HEK293 (cell line): ENCODE data around the gene ACVR2B.

ENCODE experiments used
- CTCF ChIA-PET: fragments of 350-600 bp; formaldehyde crosslinking; extraction: SDS; loops from one replicate; lab custom pipeline; 2021; ENCODE audit warnings: antibody characterized with exemption; lab: Yijun Ruan, JAX
- POLR2A ChIA-PET: fragments of 300-600 bp; formaldehyde crosslinking; extraction: SDS; loops from one replicate; lab custom pipeline; 2020; ENCODE audit warnings: antibody characterized with exemption, inconsistent platforms; lab: Yijun Ruan, JAX
- H3K27ac ChIP-seq: fragments of 200-500 bp; sonication (Bioruptor generic); 2 replicates; pipeline ENCODE4 v1.5.1; 2014; ENCODE audit warnings: low read depth, low read length, control low read depth, inconsistent platforms; ENCODE audit errors: extremely low read depth
- H3K36me3 ChIP-seq, 2 experiments: fragments of 200-500 bp in 1 of 2; sonication (Bioruptor generic) in 1 of 2; 1 replicate in 1 of 2; 2 replicates in 1 of 2; pipeline ENCODE4 v1.5.1; 2014 to 2017; ENCODE audit warnings: inconsistent platforms in 2 of 2, low read length in 2 of 2; ENCODE audit not compliant: control insufficient read depth in 2 of 2, insufficient read depth in 1 of 2
- H3K4me1 ChIP-seq: fragments of 200-500 bp; sonication (Bioruptor generic); 2 replicates; pipeline ENCODE4 v1.5.1; 2014; ENCODE audit warnings: mild to moderate bottlenecking, low read length, inconsistent platforms; ENCODE audit not compliant: control insufficient read depth, insufficient read depth
- H3K4me3 ChIP-seq: 2 replicates; pipeline ENCODE4 v1.5.1; 2011; ENCODE audit warnings: low read depth, mild to moderate bottlenecking, control low read depth, low read length, moderate library complexity
- H3K9me3 ChIP-seq: fragments of 200-500 bp; sonication (Bioruptor generic); 2 replicates; pipeline ENCODE4 v1.5.1; 2014; ENCODE audit warnings: low read depth, low read length, inconsistent platforms; ENCODE audit not compliant: control insufficient read depth, insufficient read depth
- KLF10 ChIP-seq: fragments of 450-650 bp; IDR thresholded peaks from 2 replicates; pipeline ENCODE4 v1.5.1; 2018; ENCODE audit warnings: missing biosample characterization, mild to moderate bottlenecking, missing genetic modification characterization
- KLF7 ChIP-seq: fragments of 450-650 bp; formaldehyde crosslinking; IDR thresholded peaks from 2 replicates; pipeline ENCODE4 v1.5.1; 2016; ENCODE audit warnings: missing biosample characterization, missing genetic modification characterization, borderline replicate concordance
- SCRT2 ChIP-seq: fragments of 450-650 bp; formaldehyde crosslinking; IDR thresholded peaks from 2 replicates; pipeline ENCODE4 v1.5.1; 2016; ENCODE audit warnings: missing biosample characterization, missing genetic modification characterization
- TRIM28 ChIP-seq: IDR thresholded peaks from 2 replicates; pipeline ENCODE4 v1.6.1; 2011; ENCODE audit warnings: low read length, control low read depth, borderline replicate concordance
- ZFP3 ChIP-seq: fragments of 450-650 bp; formaldehyde crosslinking; IDR thresholded peaks from 2 replicates; pipeline ENCODE4 v1.5.1; 2016; ENCODE audit warnings: low read depth, missing biosample characterization, missing genetic modification characterization
- ZIC2 ChIP-seq: fragments of 450-650 bp; formaldehyde crosslinking; IDR thresholded peaks from 2 replicates; pipeline ENCODE4 v1.5.1; 2016; ENCODE audit warnings: missing biosample characterization, missing genetic modification characterization
- ZNF248 ChIP-seq: fragments of 450-650 bp; formaldehyde crosslinking; IDR thresholded peaks from 2 replicates; pipeline ENCODE4 v1.5.1; 2017; ENCODE audit warnings: missing biosample characterization, missing genetic modification characterization
- ZNF266 ChIP-seq: fragments of 450-650 bp; formaldehyde crosslinking; IDR thresholded peaks from 2 replicates; pipeline ENCODE4 v1.5.1; 2016; ENCODE audit warnings: missing biosample characterization, missing genetic modification characterization, low read depth
- ZNF394 ChIP-seq: fragments of 450-650 bp; formaldehyde crosslinking; IDR thresholded peaks from 2 replicates; pipeline ENCODE4 v1.5.1; 2016; ENCODE audit warnings: missing biosample characterization, missing genetic modification characterization, mild to moderate bottlenecking, moderate library complexity, borderline replicate concordance
- ZNF544 ChIP-seq: fragments of 450-650 bp; formaldehyde crosslinking; IDR thresholded peaks from 2 replicates; pipeline ENCODE4 v1.5.0; 2017; ENCODE audit warnings: missing biosample characterization, missing genetic modification characterization
- ZNF792 ChIP-seq: fragments of 450-650 bp; formaldehyde crosslinking; IDR thresholded peaks from 2 replicates; pipeline ENCODE4 v1.5.1; 2016; ENCODE audit warnings: missing biosample characterization, missing genetic modification characterization
- ZXDB ChIP-seq: fragments of 450-650 bp; formaldehyde crosslinking; IDR thresholded peaks from 2 replicates; pipeline ENCODE4 v1.5.1; 2016; ENCODE audit warnings: missing biosample characterization, missing genetic modification characterization
- TF ChIP-seq, protein P1 (sequence below): fragments of 450-650 bp; IDR thresholded peaks from 2 replicates; pipeline ENCODE4 v1.5.1; 2018; ENCODE audit warnings: missing biosample characterization, mild to moderate bottlenecking, missing genetic modification characterization
- TF ChIP-seq, protein P2 (sequence below): fragments of 450-650 bp; formaldehyde crosslinking; IDR thresholded peaks from 2 replicates; pipeline ENCODE4 v1.5.1; 2016; ENCODE audit warnings: missing biosample characterization, missing genetic modification characterization
- TF ChIP-seq, protein P3 (sequence below): fragments of 450-650 bp; formaldehyde crosslinking; IDR thresholded peaks from 2 replicates; pipeline ENCODE4 v1.5.1; 2016; ENCODE audit warnings: missing biosample characterization, missing genetic modification characterization
- TF ChIP-seq, protein P4 (sequence below): fragments of 450-650 bp; formaldehyde crosslinking; IDR thresholded peaks from 2 replicates; pipeline ENCODE4 v1.5.1; 2016; ENCODE audit warnings: missing biosample characterization, missing genetic modification characterization, low read depth
- TF ChIP-seq, protein P5 (sequence below): fragments of 450-650 bp; formaldehyde crosslinking; IDR thresholded peaks from 2 replicates; pipeline ENCODE4 v1.5.1; 2016; ENCODE audit warnings: missing biosample characterization, missing genetic modification characterization
- TF ChIP-seq, protein P6 (sequence below): sonication (generic); formaldehyde crosslinking; IDR thresholded peaks from 2 replicates; pipeline ENCODE4 v1.8.1; 2022; ENCODE audit warnings: mild to moderate bottlenecking, moderate library complexity, missing genetic modification reagents

The ACVR2B gene

DNA sequence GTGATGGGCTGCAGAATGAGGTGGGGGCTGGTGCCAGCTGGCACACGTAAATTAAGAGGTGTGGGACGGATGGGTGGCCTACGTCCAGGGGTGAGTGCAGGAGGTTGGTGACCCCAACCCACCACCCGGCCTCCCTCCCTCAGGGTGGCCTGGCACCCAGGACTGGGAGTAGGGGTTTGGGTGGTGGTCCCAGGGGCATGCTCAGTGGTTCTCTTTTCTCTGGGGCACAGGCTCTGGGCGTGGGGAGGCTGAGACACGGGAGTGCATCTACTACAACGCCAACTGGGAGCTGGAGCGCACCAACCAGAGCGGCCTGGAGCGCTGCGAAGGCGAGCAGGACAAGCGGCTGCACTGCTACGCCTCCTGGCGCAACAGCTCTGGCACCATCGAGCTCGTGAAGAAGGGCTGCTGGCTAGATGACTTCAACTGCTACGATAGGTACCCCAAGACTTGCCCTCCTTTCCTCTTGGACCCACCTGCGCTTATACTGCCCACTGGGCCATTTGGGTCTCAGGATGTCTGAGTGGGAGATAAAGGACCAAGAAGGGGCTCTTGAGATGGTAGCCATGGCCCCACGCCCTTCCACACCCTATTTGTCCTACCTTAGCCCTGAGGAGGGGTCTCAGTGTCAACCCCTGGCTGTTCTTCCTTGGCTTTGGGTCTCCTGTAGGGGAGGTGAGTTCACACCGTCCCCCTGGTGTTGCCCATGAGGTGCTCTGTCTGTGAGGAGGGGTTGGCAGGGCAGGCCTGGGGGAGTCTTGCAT, 23.5 kb downstream of the ACVR2B start:
- Histone ChIP-seq H3K9me3 (no peaks in the 10 kb centered on the region), H3K4me3 (no peak overlapping the region), H3K27ac (no peak overlapping the region), H3K36me3 (peaks cover 0 to 51% of the 10 kb centered on the region in 2 experiments; a peak in 1 of 3 replicates), H3K4me1 (peaks cover 2% of the 10 kb centered on the region; the same call in 1 of the 2 replicates)
- ChIA-PET POLR2A (no interaction called here), CTCF (no interaction called here)
- TF ChIP-seq ZIC2 (tag by site-specific recombination): no peak
- TF ChIP-seq KLF10 (tag by site-specific recombination): no peak
- TF ChIP-seq, protein P1, sequence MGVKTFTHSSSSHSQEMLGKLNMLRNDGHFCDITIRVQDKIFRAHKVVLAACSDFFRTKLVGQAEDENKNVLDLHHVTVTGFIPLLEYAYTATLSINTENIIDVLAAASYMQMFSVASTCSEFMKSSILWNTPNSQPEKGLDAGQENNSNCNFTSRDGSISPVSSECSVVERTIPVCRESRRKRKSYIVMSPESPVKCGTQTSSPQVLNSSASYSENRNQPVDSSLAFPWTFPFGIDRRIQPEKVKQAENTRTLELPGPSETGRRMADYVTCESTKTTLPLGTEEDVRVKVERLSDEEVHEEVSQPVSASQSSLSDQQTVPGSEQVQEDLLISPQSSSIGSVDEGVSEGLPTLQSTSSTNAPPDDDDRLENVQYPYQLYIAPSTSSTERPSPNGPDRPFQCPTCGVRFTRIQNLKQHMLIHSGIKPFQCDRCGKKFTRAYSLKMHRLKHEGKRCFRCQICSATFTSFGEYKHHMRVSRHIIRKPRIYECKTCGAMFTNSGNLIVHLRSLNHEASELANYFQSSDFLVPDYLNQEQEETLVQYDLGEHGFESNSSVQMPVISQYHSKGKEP (tag by site-specific recombination): no peak
- TF ChIP-seq, protein P2, sequence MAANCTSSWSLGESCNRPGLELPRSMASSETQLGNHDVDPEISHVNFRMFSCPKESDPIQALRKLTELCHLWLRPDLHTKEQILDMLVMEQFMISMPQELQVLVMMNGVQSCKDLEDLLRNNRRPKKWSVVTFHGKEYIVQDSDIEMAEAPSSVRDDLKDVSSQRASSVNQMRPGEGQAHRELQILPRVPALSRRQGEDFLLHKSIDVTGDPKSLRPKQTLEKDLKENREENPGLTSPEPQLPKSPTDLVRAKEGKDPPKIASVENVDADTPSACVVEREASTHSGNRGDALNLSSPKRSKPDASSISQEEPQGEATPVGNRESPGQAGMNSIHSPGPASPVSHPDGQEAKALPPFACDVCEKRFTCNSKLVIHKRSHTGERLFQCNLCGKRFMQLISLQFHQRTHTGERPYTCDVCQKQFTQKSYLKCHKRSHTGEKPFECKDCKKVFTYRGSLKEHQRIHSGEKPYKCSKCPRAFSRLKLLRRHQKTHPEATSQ (tag by site-specific recombination): no peak
- TF ChIP-seq ZNF266 (tag by site-specific recombination): no peak
- no peak for TF ChIP-seq ZNF394
- no peak for TF ChIP-seq TRIM28
- TF ChIP-seq ZXDB: no peak
- TF ChIP-seq KLF7: no peak
- TF ChIP-seq ZNF248 (tag by site-specific recombination): no peak
- no peak for TF ChIP-seq SCRT2
- TF ChIP-seq, protein P3, sequence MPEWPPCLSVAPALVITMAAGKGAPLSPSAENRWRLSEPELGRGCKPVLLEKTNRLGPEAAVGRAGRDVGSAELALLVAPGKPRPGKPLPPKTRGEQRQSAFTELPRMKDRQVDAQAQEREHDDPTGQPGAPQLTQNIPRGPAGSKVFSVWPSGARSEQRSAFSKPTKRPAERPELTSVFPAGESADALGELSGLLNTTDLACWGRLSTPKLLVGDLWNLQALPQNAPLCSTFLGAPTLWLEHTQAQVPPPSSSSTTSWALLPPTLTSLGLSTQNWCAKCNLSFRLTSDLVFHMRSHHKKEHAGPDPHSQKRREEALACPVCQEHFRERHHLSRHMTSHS (tag by site-specific recombination): no peak
- TF ChIP-seq, protein P4, sequence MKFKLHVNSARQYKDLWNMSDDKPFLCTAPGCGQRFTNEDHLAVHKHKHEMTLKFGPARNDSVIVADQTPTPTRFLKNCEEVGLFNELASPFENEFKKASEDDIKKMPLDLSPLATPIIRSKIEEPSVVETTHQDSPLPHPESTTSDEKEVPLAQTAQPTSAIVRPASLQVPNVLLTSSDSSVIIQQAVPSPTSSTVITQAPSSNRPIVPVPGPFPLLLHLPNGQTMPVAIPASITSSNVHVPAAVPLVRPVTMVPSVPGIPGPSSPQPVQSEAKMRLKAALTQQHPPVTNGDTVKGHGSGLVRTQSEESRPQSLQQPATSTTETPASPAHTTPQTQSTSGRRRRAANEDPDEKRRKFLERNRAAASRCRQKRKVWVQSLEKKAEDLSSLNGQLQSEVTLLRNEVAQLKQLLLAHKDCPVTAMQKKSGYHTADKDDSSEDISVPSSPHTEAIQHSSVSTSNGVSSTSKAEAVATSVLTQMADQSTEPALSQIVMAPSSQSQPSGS (tag by site-specific recombination): no peak

DNA sequence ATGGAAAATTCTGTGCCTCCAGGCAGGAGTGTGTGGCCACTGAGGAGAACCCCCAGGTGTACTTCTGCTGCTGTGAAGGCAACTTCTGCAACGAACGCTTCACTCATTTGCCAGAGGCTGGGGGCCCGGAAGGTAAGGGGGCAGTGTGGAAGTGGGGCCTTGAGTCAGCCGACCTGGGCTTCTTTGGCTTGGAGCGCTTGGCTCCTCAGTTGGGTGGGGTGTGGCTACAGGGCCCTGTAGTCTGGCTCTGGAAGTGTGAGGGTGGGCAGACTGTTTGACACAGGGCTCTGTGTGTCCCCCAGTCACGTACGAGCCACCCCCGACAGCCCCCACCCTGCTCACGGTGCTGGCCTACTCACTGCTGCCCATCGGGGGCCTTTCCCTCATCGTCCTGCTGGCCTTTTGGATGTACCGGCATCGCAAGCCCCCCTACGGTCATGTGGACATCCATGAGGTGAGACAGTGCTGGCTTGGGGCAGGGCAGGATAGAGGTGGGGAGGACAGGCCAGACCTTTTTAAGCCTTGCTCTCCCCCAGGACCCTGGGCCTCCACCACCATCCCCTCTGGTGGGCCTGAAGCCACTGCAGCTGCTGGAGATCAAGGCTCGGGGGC, 24.3 kb downstream of the ACVR2B start:
- CTCF ChIA-PET: no interaction called here
- POLR2A ChIA-PET: no interaction called here
- H3K36me3 ChIP-seq: peaks cover 0 to 58% of the 10 kb centered on the region in 2 experiments; a peak in 1 of 3 replicates

More for the DNA sequence above, 24.3 kb downstream of the ACVR2B start:
- no peak overlapping the region for H3K27ac ChIP-seq
- peaks cover 2% of the 10 kb centered on the region; the same call in 1 of the 2 replicates for H3K4me1 ChIP-seq
- TF ChIP-seq, protein P5, sequence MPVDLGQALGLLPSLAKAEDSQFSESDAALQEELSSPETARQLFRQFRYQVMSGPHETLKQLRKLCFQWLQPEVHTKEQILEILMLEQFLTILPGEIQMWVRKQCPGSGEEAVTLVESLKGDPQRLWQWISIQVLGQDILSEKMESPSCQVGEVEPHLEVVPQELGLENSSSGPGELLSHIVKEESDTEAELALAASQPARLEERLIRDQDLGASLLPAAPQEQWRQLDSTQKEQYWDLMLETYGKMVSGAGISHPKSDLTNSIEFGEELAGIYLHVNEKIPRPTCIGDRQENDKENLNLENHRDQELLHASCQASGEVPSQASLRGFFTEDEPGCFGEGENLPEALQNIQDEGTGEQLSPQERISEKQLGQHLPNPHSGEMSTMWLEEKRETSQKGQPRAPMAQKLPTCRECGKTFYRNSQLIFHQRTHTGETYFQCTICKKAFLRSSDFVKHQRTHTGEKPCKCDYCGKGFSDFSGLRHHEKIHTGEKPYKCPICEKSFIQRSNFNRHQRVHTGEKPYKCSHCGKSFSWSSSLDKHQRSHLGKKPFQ (tag by site-specific recombination): no peak
- TF ChIP-seq ZNF792 (tag by site-specific recombination): no peak
- no peak for TF ChIP-seq ZNF544 (tag by site-specific recombination)
- TF ChIP-seq ZFP3 (tag by site-specific recombination): no peak
- TF ChIP-seq, protein P6, sequence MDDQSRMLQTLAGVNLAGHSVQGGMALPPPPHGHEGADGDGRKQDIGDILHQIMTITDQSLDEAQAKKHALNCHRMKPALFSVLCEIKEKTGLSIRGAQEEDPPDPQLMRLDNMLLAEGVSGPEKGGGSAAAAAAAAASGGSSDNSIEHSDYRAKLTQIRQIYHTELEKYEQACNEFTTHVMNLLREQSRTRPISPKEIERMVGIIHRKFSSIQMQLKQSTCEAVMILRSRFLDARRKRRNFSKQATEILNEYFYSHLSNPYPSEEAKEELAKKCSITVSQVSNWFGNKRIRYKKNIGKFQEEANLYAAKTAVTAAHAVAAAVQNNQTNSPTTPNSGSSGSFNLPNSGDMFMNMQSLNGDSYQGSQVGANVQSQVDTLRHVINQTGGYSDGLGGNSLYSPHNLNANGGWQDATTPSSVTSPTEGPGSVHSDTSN: no peak
- no peaks in the 10 kb centered on the region for H3K9me3 ChIP-seq
- no peak overlapping the region for H3K4me3 ChIP-seq
